CD4-positive, alpha-beta T cell treated with Interleukin-4 for 1 hour (primary cell): ENCODE measurements around the gene NDUFS3.
A peak's percentile ranks its signal among the peaks of the same experiment; 100 is the strongest.

Source experiments
- DNase-seq, 2 donors: peaks; one replicate each; pipeline ENCODE4 v3.0.0-alpha.2; 2020 to 2022

NDUFS3 gene

GRCh38 chr11:47592251-47592650 is 13.4 kb downstream of the NDUFS3 start:
- no peak for DNase-seq

- no peak for DNase-seq
Measured at GRCh38 chr11:47592970-47593369, 14.1 kb downstream of the NDUFS3 start.

- no peak for DNase-seq
Measured at GRCh38 chr11:47593492-47593933, 14.6 kb downstream of the NDUFS3 start.

- no peak for DNase-seq
Measured at GRCh38 chr11:47593934-47594855, 15.3 kb downstream of the NDUFS3 start, which contains the start of gene C1QTNF4. Gene C1QTNF4, minus strand, starts transcription at chr11:47594411. Its CDS starts 3,601 bp downstream, at chr11:47590810.

- no peak for DNase-seq
Measured at GRCh38 chr11:47595029-47595428, 16.2 kb downstream of the NDUFS3 start.

- no peak for DNase-seq
Measured at GRCh38 chr11:47595967-47596366, 17.1 kb downstream of the NDUFS3 start.

GRCh38 chr11:47599902-47600301 is 21.0 kb downstream of the NDUFS3 start:
- DNase-seq: no peak

GRCh38 chr11:47603295-47603694 is 24.4 kb downstream of the NDUFS3 start:
- DNase-seq: no peak

- no peak for DNase-seq
Measured at GRCh38 chr11:47605921-47606320, 27.0 kb downstream of the NDUFS3 start.

- no peak for DNase-seq
Measured at GRCh38 chr11:47606731-47607130, 27.9 kb downstream of the NDUFS3 start.

GRCh38 chr11:47607380-47607779 is 28.5 kb downstream of the NDUFS3 start:
- DNase-seq: no peak

- no peak for DNase-seq
Measured at GRCh38 chr11:47609675-47610074, 30.8 kb downstream of the NDUFS3 start.

- no peak for DNase-seq
Measured at GRCh38 chr11:47611348-47611794, 32.5 kb downstream of the NDUFS3 start.

- no peak for DNase-seq
Measured at GRCh38 chr11:47615249-47615648, 36.4 kb downstream of the NDUFS3 start.

GRCh38 chr11:47616726-47617416 is 38.0 kb downstream of the NDUFS3 start:
- DNase-seq: peak in 1 of 2 donors; percentile 17

- no peak for DNase-seq
Measured at GRCh38 chr11:47617417-47617809, 38.5 kb downstream of the NDUFS3 start.

GRCh38 chr11:47620836-47621378 is 42.0 kb downstream of the NDUFS3 start:
- no peak for DNase-seq

GRCh38 chr11:47626234-47626633 is 47.4 kb downstream of the NDUFS3 start:
- no peak for DNase-seq

GRCh38 chr11:47628026-47628425 is 49.2 kb downstream of the NDUFS3 start:
- no peak for DNase-seq

GRCh38 chr11:47631473-47631872 is 52.6 kb downstream of the NDUFS3 start:
- DNase-seq: no peak
